HL-60 (cell line): ENCODE measurements around the gene NELFB.

Experiments
- DNase-seq, 2 experiments: peaks; one replicate each; pipeline ENCODE4 v3.0.0-alpha.2; 2010 to 2020; ENCODE audit warnings: low read depth in 1 of 2, low spot score in 1 of 2
- H3K27ac ChIP-seq: fragments of 250-450 bp; sonication (Bioruptor Pico); replicated peaks from 2 replicates; pipeline ENCODE4 v1.5.1; 2020; ENCODE audit warnings: mild to moderate bottlenecking, moderate library complexity
- H3K27me3 ChIP-seq: fragments of 250-450 bp; sonication (Bioruptor Pico); 2 replicates; pipeline ENCODE4 v1.5.1; 2021; ENCODE audit warnings: mild to moderate bottlenecking, moderate library complexity; ENCODE audit not compliant: insufficient read depth, poor library complexity, severe bottlenecking
- H3K4me3 ChIP-seq: replicated peaks from 2 replicates; pipeline ENCODE4 v1.5.1; 2011; ENCODE audit warnings: mild to moderate bottlenecking, control low read depth, low read length; ENCODE audit not compliant: insufficient read depth
- CTCF ChIP-seq: IDR thresholded peaks from one replicate; pipeline ENCODE4 v1.5.1; 2011; ENCODE audit warnings: low read length, control low read depth, inconsistent platforms; ENCODE audit not compliant: insufficient read depth
- GABPA ChIP-seq: IDR thresholded peaks from 2 replicates; pipeline ENCODE4 v1.6.1; 2012; ENCODE audit warnings: low read depth
- POLR2AphosphoS5 ChIP-seq: IDR thresholded peaks from 2 replicates; pipeline ENCODE4 v1.6.1; 2012; ENCODE audit warnings: low read depth
- REST ChIP-seq: IDR thresholded peaks from 2 replicates; pipeline ENCODE4 v1.6.1; 2012; ENCODE audit warnings: low read depth; ENCODE audit not compliant: insufficient replicate concordance
- SPI1 ChIP-seq: IDR thresholded peaks from 2 replicates; pipeline ENCODE4 v1.6.1; 2012; ENCODE audit warnings: low read depth, mild to moderate bottlenecking, borderline replicate concordance

NELFB gene

GRCh38 chr9:137262909-137263285 is 7.8 kb downstream of the NELFB start:
- Histone ChIP-seq H3K27ac (no peak overlapping the region), H3K4me3 (no peak overlapping the region), H3K27me3 (no peaks in the 10 kb centered on the region)
- no peak for DNase-seq
- TF ChIP-seq GABPA: no peak
- no peak for TF ChIP-seq POLR2AphosphoS5
- no peak for TF ChIP-seq CTCF
- TF ChIP-seq REST: no peak
- no peak for TF ChIP-seq SPI1

- no peaks in the 10 kb centered on the region for H3K27me3 ChIP-seq
- TF ChIP-seq SPI1 (no peak), POLR2AphosphoS5 (no peak), REST (no peak), GABPA (no peak), CTCF (no peak)
- no peak overlapping the region for H3K4me3 ChIP-seq
- DNase-seq: no peak
- no peak overlapping the region for H3K27ac ChIP-seq
These were observed 8.4 kb downstream of the NELFB start for GRCh38 chr9:137263506-137263905.

- Histone ChIP-seq H3K4me3 (no peak overlapping the region), H3K27ac (no peak overlapping the region), H3K27me3 (no peaks in the 10 kb centered on the region)
- no peak for DNase-seq
- TF ChIP-seq REST (no peak), POLR2AphosphoS5 (peak; percentile 18; the same call in 1 of the 2 replicates)
These were observed 8.9 kb downstream of the NELFB start for GRCh38 chr9:137264067-137264466.
